ENCODE measurements around the gene PTRH1. TPM values are rescaled to one million over a fixed set of nuclear protein-coding genes. Genes with fewer than 3 reads are reported as not detected.

The PTRH1 gene
- total RNA-seq, 1 donor from 2014 or later, result 13.9 TPM

DNA sequence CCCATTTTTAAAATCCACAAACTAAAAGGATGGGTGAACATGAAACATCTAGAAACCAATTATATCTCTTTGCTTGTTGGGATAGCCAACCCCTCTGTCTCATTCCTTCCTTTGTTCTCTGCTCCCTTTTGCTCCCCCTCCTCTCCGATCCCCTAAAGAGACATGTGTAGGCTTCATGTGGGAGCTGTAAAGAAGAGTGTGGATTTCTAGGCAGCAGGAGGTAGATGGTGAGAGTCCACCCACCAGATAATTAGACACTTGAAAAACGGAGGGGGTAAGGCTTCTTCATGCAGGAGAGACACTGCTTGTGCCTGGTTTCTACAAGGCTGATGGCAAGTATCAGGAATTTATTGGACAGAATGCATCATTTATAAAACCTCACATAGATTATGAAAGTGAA lies 36.0 kb downstream of the PTRH1 start:
- TF ChIP-seq, protein P1, sequence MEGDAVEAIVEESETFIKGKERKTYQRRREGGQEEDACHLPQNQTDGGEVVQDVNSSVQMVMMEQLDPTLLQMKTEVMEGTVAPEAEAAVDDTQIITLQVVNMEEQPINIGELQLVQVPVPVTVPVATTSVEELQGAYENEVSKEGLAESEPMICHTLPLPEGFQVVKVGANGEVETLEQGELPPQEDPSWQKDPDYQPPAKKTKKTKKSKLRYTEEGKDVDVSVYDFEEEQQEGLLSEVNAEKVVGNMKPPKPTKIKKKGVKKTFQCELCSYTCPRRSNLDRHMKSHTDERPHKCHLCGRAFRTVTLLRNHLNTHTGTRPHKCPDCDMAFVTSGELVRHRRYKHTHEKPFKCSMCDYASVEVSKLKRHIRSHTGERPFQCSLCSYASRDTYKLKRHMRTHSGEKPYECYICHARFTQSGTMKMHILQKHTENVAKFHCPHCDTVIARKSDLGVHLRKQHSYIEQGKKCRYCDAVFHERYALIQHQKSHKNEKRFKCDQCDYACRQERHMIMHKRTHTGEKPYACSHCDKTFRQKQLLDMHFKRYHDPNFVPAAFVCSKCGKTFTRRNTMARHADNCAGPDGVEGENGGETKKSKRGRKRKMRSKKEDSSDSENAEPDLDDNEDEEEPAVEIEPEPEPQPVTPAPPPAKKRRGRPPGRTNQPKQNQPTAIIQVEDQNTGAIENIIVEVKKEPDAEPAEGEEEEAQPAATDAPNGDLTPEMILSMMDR (IDR thresholded peaks at IDR 0.05; ENCODE audit: borderline replicate concordance), result no peak
- Histone ChIP-seq H3K27ac (replicated peaks) (no peak overlapping the region), H3K4me3 (no peak overlapping the region), H3K36me3 (peaks cover 96% of the 10 kb centered on the region), H3K27me3 (ENCODE audit: low read depth) (no peaks in the 10 kb centered on the region), H3K9me3 (replicated peaks) (no peaks in the 10 kb centered on the region), H3K4me1 (no peaks in the 10 kb centered on the region)
- intact Hi-C loops (cut with micrococcal nuclease), result no loop called here
- no peak for DNase-seq

DNA sequence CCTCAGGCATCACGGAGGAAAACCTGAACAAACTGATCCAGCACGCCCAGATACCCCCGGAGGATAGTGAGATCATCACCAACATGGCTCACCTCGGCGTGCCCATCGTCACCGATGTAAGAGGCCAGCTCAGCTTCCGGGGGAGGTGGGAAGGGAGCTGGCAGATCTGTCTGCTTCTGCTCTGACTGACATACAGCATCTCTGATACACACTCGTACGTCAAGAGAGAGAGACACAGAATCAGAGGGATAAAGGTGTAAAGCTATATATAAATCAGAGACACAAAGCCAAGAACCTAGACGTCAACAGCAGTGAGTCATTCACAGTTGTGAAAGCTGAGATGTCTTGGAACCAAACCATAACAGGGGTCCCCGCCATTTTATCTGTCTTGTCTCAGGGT lies 38.8 kb downstream of the PTRH1 start:
- Histone ChIP-seq H3K4me1 (no peaks in the 10 kb centered on the region), H3K9me3 (replicated peaks) (no peaks in the 10 kb centered on the region), H3K36me3 (peaks cover 96% of the 10 kb centered on the region), H3K4me3 (no peak overlapping the region), H3K27me3 (ENCODE audit: low read depth) (no peaks in the 10 kb centered on the region), H3K27ac (replicated peaks) (no peak overlapping the region)
- intact Hi-C loops (cut with micrococcal nuclease), result no loop called here
- DNase-seq, result no peak
- TF ChIP-seq, protein P1 (IDR thresholded peaks at IDR 0.05; ENCODE audit: borderline replicate concordance), result no peak

DNA sequence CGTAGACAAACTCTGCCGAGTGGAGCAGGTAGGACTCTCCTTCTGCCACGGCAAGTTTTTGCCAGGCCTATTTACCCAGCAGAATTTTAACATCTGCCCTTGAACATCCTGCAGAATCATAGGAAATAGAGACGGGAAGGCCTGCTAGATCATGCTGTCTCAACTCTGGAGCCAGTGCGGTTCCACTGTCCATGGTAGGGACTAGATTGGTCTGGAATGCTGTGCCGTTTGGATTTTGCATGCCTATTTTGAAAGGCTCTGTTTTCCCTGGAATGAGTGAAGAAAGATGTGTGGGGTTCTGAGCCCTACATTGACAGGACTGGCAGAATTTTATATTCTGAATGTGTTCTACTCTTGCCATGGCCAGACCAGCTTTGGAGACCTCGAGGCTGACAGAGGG lies 42.2 kb downstream of the PTRH1 start:
- DNase-seq, result no peak
- intact Hi-C loops (cut with micrococcal nuclease), result no loop called here
- Histone ChIP-seq H3K4me1 (no peaks in the 10 kb centered on the region), H3K36me3 (peaks cover 95% of the 10 kb centered on the region), H3K27me3 (ENCODE audit: low read depth) (no peaks in the 10 kb centered on the region), H3K4me3 (no peak overlapping the region), H3K9me3 (replicated peaks) (no peaks in the 10 kb centered on the region), H3K27ac (replicated peaks) (no peak overlapping the region)
- TF ChIP-seq, protein P1 (IDR thresholded peaks at IDR 0.05; ENCODE audit: borderline replicate concordance), result no peak

DNA sequence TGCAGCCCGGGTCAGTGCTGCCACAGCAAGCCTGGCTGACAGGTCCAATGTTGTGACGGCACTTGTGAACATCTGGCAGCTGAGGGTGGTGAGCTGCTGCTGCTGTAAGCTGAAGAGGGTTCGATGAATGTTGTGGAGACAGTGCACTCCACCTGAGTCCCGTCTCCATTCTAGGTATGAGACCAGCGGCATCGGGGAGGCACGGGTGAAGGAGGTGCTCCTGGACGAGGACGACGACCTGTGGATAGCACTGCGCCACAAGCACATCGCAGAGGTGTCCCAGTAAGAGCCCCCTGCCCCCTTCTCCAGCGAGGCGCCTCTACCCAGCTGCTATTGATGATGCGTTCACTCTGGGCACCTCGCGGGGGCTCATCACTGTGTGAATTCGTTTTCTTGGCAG lies 47.6 kb downstream of the PTRH1 start:
- Histone ChIP-seq H3K9me3 (replicated peaks) (no peaks in the 10 kb centered on the region), H3K27me3 (ENCODE audit: low read depth) (no peaks in the 10 kb centered on the region), H3K4me3 (no peak overlapping the region), H3K36me3 (peaks cover 96% of the 10 kb centered on the region), H3K4me1 (peaks cover 4% of the 10 kb centered on the region), H3K27ac (replicated peaks) (no peak overlapping the region)
- DNase-seq, result no peak
- intact Hi-C loops (cut with micrococcal nuclease), result no loop called here
- TF ChIP-seq, protein P1 (IDR thresholded peaks at IDR 0.05; ENCODE audit: borderline replicate concordance), result no peak

DNA sequence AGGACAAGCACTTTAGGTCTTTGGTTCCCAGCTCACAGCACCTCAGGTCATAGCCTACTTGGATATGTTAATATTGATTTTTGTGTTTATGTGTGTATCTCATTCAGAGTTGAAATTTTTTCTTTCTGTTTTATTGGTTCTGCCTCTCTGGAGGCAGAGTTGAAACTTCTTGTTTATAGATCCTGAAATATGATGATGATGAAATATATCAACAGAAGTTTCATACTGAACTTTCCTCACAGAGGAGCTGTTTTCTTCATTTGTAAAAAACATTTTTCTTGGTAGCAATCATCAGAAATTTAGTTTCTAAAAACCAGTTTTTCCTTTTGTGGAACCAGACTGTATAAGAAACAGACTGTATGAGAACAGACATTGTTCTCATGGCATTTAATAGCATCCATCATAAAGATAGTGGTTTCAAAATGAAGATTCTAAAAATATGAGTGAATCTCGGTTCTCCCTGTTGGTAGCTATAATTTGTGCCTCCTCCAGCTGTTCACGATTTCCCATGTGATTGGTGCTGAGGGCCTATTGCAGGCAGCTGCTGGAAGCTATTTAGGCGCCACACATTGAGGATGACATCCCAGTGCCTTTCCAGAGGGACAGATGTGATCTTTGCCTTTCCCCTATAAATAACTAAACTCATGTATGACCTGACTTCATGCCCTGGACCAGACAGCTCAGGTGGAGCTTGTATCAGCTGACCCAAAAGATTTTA lies 48.2 kb downstream of the PTRH1 start:
- Histone ChIP-seq H3K4me1 (peaks cover 4% of the 10 kb centered on the region), H3K27me3 (ENCODE audit: low read depth) (no peaks in the 10 kb centered on the region), H3K36me3 (peaks cover 96% of the 10 kb centered on the region), H3K4me3 (no peak overlapping the region), H3K9me3 (replicated peaks) (no peaks in the 10 kb centered on the region), H3K27ac (replicated peaks) (no peak overlapping the region)
- TF ChIP-seq, protein P1 (IDR thresholded peaks at IDR 0.05; ENCODE audit: borderline replicate concordance), result no peak
- intact Hi-C loops (cut with micrococcal nuclease), result no loop called here
- no peak for DNase-seq

All from left ventricle myocardium inferior (tissue), 1 donor.